GM10248 (cell line): Measurements from ENCODE around the gene DNAH7.

Source experiments
- CTCF ChIA-PET: fragments of 300-600 bp; sonication (Branson Sonifier 250); formaldehyde crosslinking; extraction: SDS; loops from one replicate; lab custom pipeline; 2021; ENCODE audit warnings: antibody characterized with exemption; lab: Yijun Ruan, JAX
- POLR2A ChIA-PET: fragments of 350-650 bp; sonication (Branson Sonifier 250); formaldehyde crosslinking; extraction: SDS; loops from one replicate; lab custom pipeline; 2020; ENCODE audit warnings: antibody characterized with exemption; lab: Yijun Ruan, JAX
- DNase-seq: peaks from one replicate; pipeline ENCODE4 v3.0.0; 2012; ENCODE audit errors: extremely low spot score
- CTCF ChIP-seq: IDR thresholded peaks from 2 replicates; pipeline ENCODE4 v1.5.1; 2012; ENCODE audit warnings: mild to moderate bottlenecking, low read depth; ENCODE audit errors: extremely low read depth, missing control alignments, control extremely low read depth

DNAH7 gene

GRCh38 chr2:195909926-195910325 lies 158.7 kb downstream of the DNAH7 start:
- no peak for DNase-seq
- POLR2A ChIA-PET, result no interaction called here
- TF ChIP-seq CTCF, result no peak
- CTCF ChIA-PET, result interaction anchor here (0.9 kb wide), 1 partner anchor 22 kb away, joined by 3 read pairs; no protein-coding TSS in a partner anchor

DNA sequence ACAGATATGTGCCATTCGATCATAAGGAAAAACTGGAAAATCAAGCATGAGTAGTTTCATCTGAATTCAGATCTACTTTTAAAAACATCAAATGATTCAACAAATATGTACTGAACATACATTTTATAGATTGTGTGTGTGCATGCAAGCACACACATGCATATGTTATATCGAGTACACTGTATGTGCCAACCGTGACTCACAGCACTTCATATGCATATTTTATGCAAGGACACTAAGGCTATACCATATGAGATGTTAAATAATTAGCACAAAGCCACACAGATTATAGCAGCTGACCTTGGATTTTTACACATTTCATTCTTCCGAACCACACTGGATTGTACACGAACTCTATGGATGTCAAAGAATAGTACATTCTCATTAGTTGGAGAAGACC lies 161.2 kb downstream of the DNAH7 start:
- no peak for DNase-seq
- TF ChIP-seq CTCF, result no peak
- ChIA-PET CTCF (interaction anchor here (1.1 to 1.6 kb wide), 2 partner anchors 11 to 30 kb away, joined by 3 read pairs; no protein-coding TSS in a partner anchor), POLR2A (no interaction called here)

- TF ChIP-seq CTCF, result no peak
- POLR2A ChIA-PET, result no interaction called here
- DNase-seq, result no peak
- CTCF ChIA-PET, result interaction anchor here (1.0 to 1.9 kb wide), 3 partner anchors 9 to 22 kb away, joined by 3 to 5 read pairs (median 3); no protein-coding TSS in a partner anchor
Measured at GRCh38 chr2:195903956-195904355, 164.7 kb downstream of the DNAH7 start.

DNA sequence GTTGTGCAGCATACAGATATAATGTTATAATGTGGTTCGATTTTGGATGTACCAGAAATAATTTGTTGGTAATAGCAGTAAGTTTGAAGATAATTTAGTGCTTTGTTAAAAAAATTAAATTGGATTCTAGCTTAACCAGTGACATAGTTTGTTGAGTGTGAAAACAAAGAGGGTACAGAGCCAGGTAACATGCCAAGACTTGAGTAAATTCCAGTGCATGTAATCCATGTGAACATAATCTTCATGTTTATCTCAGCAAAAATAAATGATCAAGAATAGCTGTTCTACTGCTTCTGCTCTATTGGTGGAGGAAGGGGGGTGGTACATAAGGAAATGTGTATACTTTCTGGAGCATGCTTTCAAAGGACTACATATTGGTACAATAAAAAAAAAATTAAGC lies 165.8 kb downstream of the DNAH7 start:
- no peak for DNase-seq
- ChIA-PET POLR2A (no interaction called here), CTCF (interaction anchor here (1.0 to 1.9 kb wide), 2 partner anchors 10 to 13 kb away, joined by 3 to 5 read pairs; no protein-coding TSS in a partner anchor)
- TF ChIP-seq CTCF, result no peak

- DNase-seq, result no peak
- ChIA-PET POLR2A (no interaction called here), CTCF (interaction anchor here (1.0 kb wide), 1 partner anchor 9 kb away, joined by 4 read pairs; no protein-coding TSS in a partner anchor)
- TF ChIP-seq CTCF, result no peak
Measured at GRCh38 chr2:195899226-195899625, 169.4 kb downstream of the DNAH7 start.

DNA sequence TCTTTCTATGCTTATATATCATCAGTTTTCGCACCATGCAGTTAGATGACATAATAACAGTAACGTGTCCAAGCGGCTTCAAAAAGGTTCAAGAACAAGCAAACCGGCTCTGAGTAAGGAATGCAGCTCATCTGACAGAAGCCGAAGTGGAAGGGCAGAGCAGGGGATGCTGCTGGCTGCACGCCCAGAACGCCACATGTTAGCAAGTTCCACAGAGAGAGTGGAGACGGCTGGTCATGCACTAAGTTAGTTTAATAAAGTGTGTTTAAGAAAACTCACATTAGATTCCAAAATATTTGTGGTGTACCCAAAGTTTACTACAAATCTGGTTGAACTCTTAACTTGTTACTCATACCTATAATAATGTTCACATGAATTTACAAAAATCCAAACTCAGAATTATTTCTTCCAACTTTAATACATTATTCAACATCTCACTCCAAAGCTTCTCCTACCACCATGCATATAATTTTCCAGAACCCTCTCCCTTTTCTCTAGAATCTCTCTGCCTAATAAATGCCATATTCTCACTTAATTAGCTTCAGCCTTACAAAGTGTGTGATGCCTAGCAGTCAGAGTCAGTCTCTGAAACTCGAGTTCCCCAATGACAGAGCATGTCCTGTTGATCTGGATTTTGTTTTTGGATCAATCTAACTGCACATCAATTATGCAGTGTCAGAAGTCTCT lies 170.0 kb downstream of the DNAH7 start:
- POLR2A ChIA-PET, result no interaction called here
- DNase-seq, result no peak
- TF ChIP-seq CTCF, result no peak
- CTCF ChIA-PET, result interaction anchor here (1.0 kb wide), 1 partner anchor 8 kb away, joined by 4 read pairs; no protein-coding TSS in a partner anchor
